ENCODE results near the gene LRBA. TPM values are rescaled to one million over a fixed set of nuclear protein-coding genes. Genes with fewer than 3 reads are reported as not detected.
"Not testable (repeated sequence)": the region's sequence is repeated elsewhere in the genome, so short reads cannot be mapped to it uniquely, and the experiment has no call there.

Gene LRBA
- polyA plus RNA-seq, 1 experiment: 23.4 TPM

GRCh38 chr4:150572704-150573504, 442.2 kb downstream of the LRBA start:
- no peak for TF ChIP-seq CTCF (IDR thresholded peaks at IDR 0.05; ENCODE audit: low read depth, low read length)
- POLR2A ChIA-PET: no interaction called here
- no peaks in the 10 kb centered on the region for H3K9me3 ChIP-seq (ENCODE audit: control insufficient read depth, insufficient read depth, low read length)
- no peak overlapping the region for H3K27ac ChIP-seq (ENCODE audit: low read depth, low read length)
- no peak overlapping the region for H3K4me3 ChIP-seq (ENCODE audit: low read depth, low read length)
- CTCF ChIA-PET: interaction anchor here (0.8 to 1.0 kb wide), 2 partner anchors 10 to 294 kb away, joined by 3 read pairs; no protein-coding TSS in a partner anchor
- DNase-seq (ENCODE audit: low read depth, low spot score): no peak
- no peaks in the 10 kb centered on the region for H3K27me3 ChIP-seq (ENCODE audit: control insufficient read depth, insufficient read depth, low read length)

GRCh38 chr4:150570862-150571261, 444.2 kb downstream of the LRBA start:
- TF ChIP-seq CTCF (IDR thresholded peaks at IDR 0.05; ENCODE audit: low read depth, low read length): no peak
- DNase-seq (ENCODE audit: low read depth, low spot score): no peak
- Histone ChIP-seq H3K27ac (ENCODE audit: low read depth, low read length) (no peak overlapping the region), H3K27me3 (ENCODE audit: control insufficient read depth, insufficient read depth, low read length) (no peaks in the 10 kb centered on the region), H3K9me3 (ENCODE audit: control insufficient read depth, insufficient read depth, low read length) (no peaks in the 10 kb centered on the region), H3K4me3 (ENCODE audit: low read depth, low read length) (no peak overlapping the region)
- CTCF ChIA-PET: no interaction called here
- POLR2A ChIA-PET: no interaction called here

GRCh38 chr4:150569998-150570535, 445.0 kb downstream of the LRBA start:
- Histone ChIP-seq H3K27me3 (ENCODE audit: control insufficient read depth, insufficient read depth, low read length) (no peaks in the 10 kb centered on the region), H3K9me3 (ENCODE audit: control insufficient read depth, insufficient read depth, low read length) (no peaks in the 10 kb centered on the region), H3K27ac (ENCODE audit: low read depth, low read length) (no peak overlapping the region), H3K4me3 (ENCODE audit: low read depth, low read length) (no peak overlapping the region)
- CTCF ChIA-PET: interaction anchor here (0.6 kb wide), 1 partner anchor 327 kb away, joined by 4 read pairs; no protein-coding TSS in a partner anchor
- POLR2A ChIA-PET: no interaction called here
- TF ChIP-seq CTCF (IDR thresholded peaks at IDR 0.05; ENCODE audit: low read depth, low read length): no peak
- DNase-seq (ENCODE audit: low read depth, low spot score): no peak

GRCh38 chr4:150569384-150569987, 445.6 kb downstream of the LRBA start:
- H3K27me3 ChIP-seq (ENCODE audit: control insufficient read depth, insufficient read depth, low read length): no peaks in the 10 kb centered on the region
- DNase-seq (ENCODE audit: low read depth, low spot score): no peak
- no peak overlapping the region for H3K4me3 ChIP-seq (ENCODE audit: low read depth, low read length)
- no peak overlapping the region for H3K27ac ChIP-seq (ENCODE audit: low read depth, low read length)
- POLR2A ChIA-PET: no interaction called here
- H3K9me3 ChIP-seq (ENCODE audit: control insufficient read depth, insufficient read depth, low read length): no peaks in the 10 kb centered on the region
- CTCF ChIA-PET: interaction anchor here (0.6 kb wide), 1 partner anchor 326 kb away, joined by 4 read pairs; no protein-coding TSS in a partner anchor
- TF ChIP-seq CTCF (IDR thresholded peaks at IDR 0.05; ENCODE audit: low read depth, low read length): no peak

GRCh38 chr4:150567070-150567469, 448.0 kb downstream of the LRBA start:
- no peaks in the 10 kb centered on the region for H3K27me3 ChIP-seq (ENCODE audit: control insufficient read depth, insufficient read depth, low read length)
- H3K9me3 ChIP-seq (ENCODE audit: control insufficient read depth, insufficient read depth, low read length): no peaks in the 10 kb centered on the region
- CTCF ChIA-PET: interaction anchor here (1.6 kb wide), 1 partner anchor 300 kb away, joined by 4 read pairs; no protein-coding TSS in a partner anchor
- TF ChIP-seq CTCF (IDR thresholded peaks at IDR 0.05; ENCODE audit: low read depth, low read length): no peak
- no peak overlapping the region for H3K4me3 ChIP-seq (ENCODE audit: low read depth, low read length)
- no peak overlapping the region for H3K27ac ChIP-seq (ENCODE audit: low read depth, low read length)
- no peak for DNase-seq (ENCODE audit: low read depth, low spot score)
- POLR2A ChIA-PET: no interaction called here

GRCh38 chr4:150564967-150565366, 450.1 kb downstream of the LRBA start:
- H3K27me3 ChIP-seq (ENCODE audit: control insufficient read depth, insufficient read depth, low read length); H3K9me3 ChIP-seq (ENCODE audit: control insufficient read depth, insufficient read depth, low read length); DNase-seq (ENCODE audit: low read depth, low spot score); POLR2A ChIA-PET; H3K27ac ChIP-seq (ENCODE audit: low read depth, low read length); H3K4me3 ChIP-seq (ENCODE audit: low read depth, low read length): not testable (repeated sequence)
- CTCF ChIA-PET: interaction anchor here (0.8 kb wide), 1 partner anchor 302 kb away, joined by 3 read pairs; no protein-coding TSS in a partner anchor

Measured in AG04450 (cell line).